Measurements from ENCODE around the gene BABAM1. TPM values are rescaled to one million over a fixed set of nuclear protein-coding genes. Genes with fewer than 3 reads are reported as not detected.

Gene BABAM1
- total RNA-seq, 2 experiments from 2014 or later, result 56.2 to 63.5 TPM

DNA sequence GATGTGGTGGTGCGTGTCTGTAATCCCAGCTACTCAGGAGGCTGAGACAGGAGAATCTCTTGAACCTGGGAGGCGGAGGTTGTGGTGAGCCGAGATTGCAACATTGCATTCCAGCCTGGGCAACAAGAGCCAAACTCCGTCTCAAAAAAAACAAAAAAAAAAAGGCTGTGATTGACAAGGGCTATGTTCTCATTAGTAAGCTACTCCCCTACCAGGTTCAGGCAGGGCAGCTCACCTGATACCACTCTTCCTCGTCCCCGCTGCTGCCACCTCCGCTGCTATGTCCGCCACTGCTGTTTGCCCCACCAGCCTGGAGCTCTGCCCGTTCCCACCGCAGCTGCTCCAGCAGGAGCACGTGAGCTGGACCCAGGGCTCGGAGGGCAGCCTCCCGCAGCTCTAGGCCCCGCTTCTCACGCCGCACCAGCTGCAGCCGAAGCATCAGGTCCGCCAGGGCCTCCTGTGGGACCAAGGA lies 12.1 kb upstream of the BABAM1 start:
- Histone ChIP-seq H3K27ac (ENCODE audit: low read depth in 1 of 2, low read length in 2 of 2) (no peak overlapping the region), H3K4me3 (ENCODE audit: low read length) (no peak overlapping the region), H3K4me1 (ENCODE audit: insufficient read depth, low read length) (no peaks in the 10 kb centered on the region), H3K9me3 (ENCODE audit: control insufficient read depth in 1 of 2, insufficient read depth in 1 of 2, low read length in 2 of 2) (no peaks in the 10 kb centered on the region), H3K27me3 (ENCODE audit: control insufficient read depth in 1 of 2, insufficient read depth in 2 of 2, low read length in 2 of 2) (no peaks in the 10 kb centered on the region), H3K36me3 (ENCODE audit: insufficient read depth, low read length) (no peaks in the 10 kb centered on the region)
- Mint-ChIP-seq H3K4me3 (no peak overlapping the region), H3K36me3 (ENCODE audit: low read depth) (no peaks in the 10 kb centered on the region), H3K27ac (no peak overlapping the region), H3K27me3 (no peaks in the 10 kb centered on the region), H3K9me3 (no peaks in the 10 kb centered on the region), H3K4me1 (ENCODE audit: low read depth) (no peaks in the 10 kb centered on the region)
- intact Hi-C loops (cut with DNase I, micrococcal nuclease), result no loop called here
- ChIA-PET POLR2A (no interaction called here), CTCF (no interaction called here)
- TF ChIP-seq, protein P1, sequence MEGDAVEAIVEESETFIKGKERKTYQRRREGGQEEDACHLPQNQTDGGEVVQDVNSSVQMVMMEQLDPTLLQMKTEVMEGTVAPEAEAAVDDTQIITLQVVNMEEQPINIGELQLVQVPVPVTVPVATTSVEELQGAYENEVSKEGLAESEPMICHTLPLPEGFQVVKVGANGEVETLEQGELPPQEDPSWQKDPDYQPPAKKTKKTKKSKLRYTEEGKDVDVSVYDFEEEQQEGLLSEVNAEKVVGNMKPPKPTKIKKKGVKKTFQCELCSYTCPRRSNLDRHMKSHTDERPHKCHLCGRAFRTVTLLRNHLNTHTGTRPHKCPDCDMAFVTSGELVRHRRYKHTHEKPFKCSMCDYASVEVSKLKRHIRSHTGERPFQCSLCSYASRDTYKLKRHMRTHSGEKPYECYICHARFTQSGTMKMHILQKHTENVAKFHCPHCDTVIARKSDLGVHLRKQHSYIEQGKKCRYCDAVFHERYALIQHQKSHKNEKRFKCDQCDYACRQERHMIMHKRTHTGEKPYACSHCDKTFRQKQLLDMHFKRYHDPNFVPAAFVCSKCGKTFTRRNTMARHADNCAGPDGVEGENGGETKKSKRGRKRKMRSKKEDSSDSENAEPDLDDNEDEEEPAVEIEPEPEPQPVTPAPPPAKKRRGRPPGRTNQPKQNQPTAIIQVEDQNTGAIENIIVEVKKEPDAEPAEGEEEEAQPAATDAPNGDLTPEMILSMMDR (IDR thresholded peaks at IDR 0.05), result no peak
- DNase-seq (no peak), ATAC-seq (ENCODE audit: poor library complexity) (no peak)

DNA sequence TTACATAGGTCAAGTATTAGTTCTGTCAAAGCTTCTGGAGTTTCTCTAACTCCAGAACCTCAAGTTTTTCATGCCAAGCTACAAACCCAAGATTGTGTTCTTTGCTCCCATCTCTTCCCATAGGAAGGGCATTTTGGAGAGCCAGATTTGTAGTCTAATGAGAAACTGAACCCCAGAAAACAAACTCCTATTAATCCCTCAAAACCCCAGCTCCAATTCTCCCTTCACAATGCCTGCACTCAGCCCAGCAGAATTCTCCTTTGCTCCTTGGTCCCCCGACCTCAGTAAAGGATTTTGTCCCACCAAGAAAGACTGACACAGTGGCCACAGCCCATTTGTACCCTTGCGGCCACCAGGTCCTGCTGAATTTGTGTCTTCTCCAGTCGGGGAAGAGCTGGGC lies 11.1 kb upstream of the BABAM1 start:
- ATAC-seq (ENCODE audit: poor library complexity), result no peak
- Histone ChIP-seq H3K4me3 (ENCODE audit: low read length) (no peak overlapping the region), H3K4me1 (ENCODE audit: insufficient read depth, low read length) (peaks cover 6% of the 10 kb centered on the region), H3K9me3 (ENCODE audit: control insufficient read depth in 1 of 2, insufficient read depth in 1 of 2, low read length in 2 of 2) (no peaks in the 10 kb centered on the region), H3K36me3 (ENCODE audit: insufficient read depth, low read length) (no peaks in the 10 kb centered on the region), H3K27ac (ENCODE audit: low read depth in 1 of 2, low read length in 2 of 2) (no peak overlapping the region), H3K27me3 (ENCODE audit: control insufficient read depth in 1 of 2, insufficient read depth in 2 of 2, low read length in 2 of 2) (no peaks in the 10 kb centered on the region)
- peaks cover 5% of the 10 kb centered on the region for H3K4me1 Mint-ChIP-seq (ENCODE audit: low read depth)
- TF ChIP-seq, protein P1 (IDR thresholded peaks at IDR 0.05), result no peak
- ChIA-PET POLR2A (no interaction called here), CTCF (interaction anchor here (0.6 to 1.4 kb wide), 2 partner anchors 49 to 614 kb away, joined by 3 to 5 read pairs; no protein-coding TSS in a partner anchor)
- no peak overlapping the region for H3K4me3 Mint-ChIP-seq
- no peaks in the 10 kb centered on the region for H3K9me3 Mint-ChIP-seq
- H3K27ac Mint-ChIP-seq, result no peak overlapping the region
- DNase-seq, result no peak
- H3K36me3 Mint-ChIP-seq (ENCODE audit: low read depth), result no peaks in the 10 kb centered on the region
- intact Hi-C loops (cut with DNase I, micrococcal nuclease), result no loop called here
- no peaks in the 10 kb centered on the region for H3K27me3 Mint-ChIP-seq

DNA sequence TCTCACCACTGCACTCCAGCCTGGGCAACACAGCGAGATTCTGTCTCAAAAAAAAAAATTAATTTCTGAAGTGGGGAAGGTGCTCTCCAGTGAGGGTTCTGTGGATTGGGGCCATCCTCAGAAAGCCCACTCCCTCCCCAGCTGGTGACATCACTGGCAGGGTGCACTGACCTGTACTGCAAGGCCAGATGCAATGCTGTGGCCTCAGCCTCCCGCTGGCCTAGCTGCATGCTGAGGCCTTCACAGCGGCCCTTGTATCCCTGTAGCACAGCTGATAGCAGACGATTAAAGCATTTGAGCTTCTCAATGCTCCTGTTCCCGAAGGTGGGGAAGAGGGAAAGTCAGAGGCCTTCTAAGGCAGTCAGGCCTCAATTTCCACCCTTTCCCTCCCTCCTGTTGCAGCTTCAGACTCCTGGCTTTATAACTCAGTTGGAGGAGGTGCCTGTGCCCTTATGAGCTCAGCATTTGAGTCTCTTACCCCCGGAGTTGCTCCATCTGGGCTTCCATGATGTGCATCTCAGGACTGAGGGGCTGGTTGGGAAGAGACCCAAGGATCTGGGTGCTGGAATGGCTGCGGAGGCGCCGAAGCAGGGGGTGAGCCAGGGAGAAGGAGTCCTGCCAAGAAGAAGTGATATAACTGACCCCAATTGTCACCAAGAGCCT lies 8.0 kb upstream of the BABAM1 start:
- no peak for ATAC-seq (ENCODE audit: poor library complexity)
- POLR2A ChIA-PET, result no interaction called here
- no peak overlapping the region for H3K27ac Mint-ChIP-seq
- H3K9me3 ChIP-seq (ENCODE audit: control insufficient read depth in 1 of 2, insufficient read depth in 1 of 2, low read length in 2 of 2), result no peaks in the 10 kb centered on the region
- H3K36me3 Mint-ChIP-seq (ENCODE audit: low read depth), result no peaks in the 10 kb centered on the region
- no peaks in the 10 kb centered on the region for H3K9me3 Mint-ChIP-seq
- H3K36me3 ChIP-seq (ENCODE audit: insufficient read depth, low read length), result no peaks in the 10 kb centered on the region
- DNase-seq, result no peak
- no peak overlapping the region for H3K27ac ChIP-seq (ENCODE audit: low read depth in 1 of 2, low read length in 2 of 2)
- H3K4me1 Mint-ChIP-seq (ENCODE audit: low read depth), result peaks cover 5% of the 10 kb centered on the region
- CTCF ChIA-PET, result interaction anchor here (3.0 kb wide), 1 partner anchor 24 kb away, joined by 21 read pairs; the partner anchor contains the start of gene ANKLE1
- peaks cover 7% of the 10 kb centered on the region for H3K4me1 ChIP-seq (ENCODE audit: insufficient read depth, low read length)
- H3K27me3 Mint-ChIP-seq, result no peaks in the 10 kb centered on the region
- no peaks in the 10 kb centered on the region for H3K27me3 ChIP-seq (ENCODE audit: control insufficient read depth in 1 of 2, insufficient read depth in 2 of 2, low read length in 2 of 2)
- H3K4me3 ChIP-seq (ENCODE audit: low read length), result no peak overlapping the region
- no peak overlapping the region for H3K4me3 Mint-ChIP-seq
- TF ChIP-seq, protein P1 (IDR thresholded peaks at IDR 0.05), result no peak
- intact Hi-C loops (cut with DNase I, micrococcal nuclease), result no loop called here

Measured in CD4-positive, alpha-beta T cell (primary cell).